K562 (cell line): ENCODE results near the gene PCYT1A. TPM values are rescaled to one million over a fixed set of nuclear protein-coding genes. Genes with fewer than 3 reads are reported as not detected.

ENCODE experiments used
- BHLHE40 ChIP-seq: IDR thresholded peaks from 2 replicates; pipeline ENCODE4 v1.6.1; 2011; ENCODE audit warnings: low read length, improper control_type of control experiment
- CBX5 ChIP-seq: IDR thresholded peaks from 2 replicates; pipeline ENCODE4 v1.6.1; 2014; ENCODE audit warnings: low read depth, borderline replicate concordance
- CREM ChIP-seq: IDR thresholded peaks from 2 replicates; pipeline ENCODE4 v1.6.1; 2014; ENCODE audit warnings: antibody characterized with exemption, low read depth
- CTBP1 ChIP-seq: fragments of 450-650 bp; IDR thresholded peaks from 2 replicates; pipeline ENCODE4 v1.6.1; 2016; ENCODE audit warnings: borderline replicate concordance
- GATA2 ChIP-seq: sonication (generic); formaldehyde crosslinking; IDR thresholded peaks from 2 replicates; pipeline ENCODE4 v1.4.0; 2020; ENCODE audit warnings: mild to moderate bottlenecking, missing genetic modification reagents
- HNRNPH1 ChIP-seq: fragments of 200-400 bp; formaldehyde crosslinking; optimal IDR thresholded peaks from 2 replicates; pipeline ENCODE3; 2017; ENCODE audit warnings: low read depth, mild to moderate bottlenecking, low read length, moderate library complexity
- HNRNPLL ChIP-seq: fragments of 200-400 bp; formaldehyde crosslinking; IDR thresholded peaks from 2 replicates; pipeline ENCODE4 v1.6.1; 2017; ENCODE audit warnings: low read length, low read depth, mild to moderate bottlenecking; ENCODE audit not compliant: poor library complexity, severe bottlenecking
- KDM4B ChIP-seq, 2 experiments: fragments of 450-650 bp in 1 of 2; sonication (generic) in 1 of 2; IDR thresholded peaks; 2 replicates each; pipeline ENCODE4 v1.6.1; 2016 to 2017; ENCODE audit warnings: borderline replicate concordance in 2 of 2, antibody characterized with exemption in 1 of 2, low read depth in 1 of 2, mild to moderate bottlenecking in 1 of 2
- MAFK ChIP-seq: IDR thresholded peaks from 2 replicates; pipeline ENCODE4 v1.6.1; 2011; ENCODE audit warnings: low read length, improper control_type of control experiment
- MCM3 ChIP-seq: fragments of 450-650 bp; IDR thresholded peaks from 2 replicates; pipeline ENCODE4 v1.6.1; 2016
- MEF2D ChIP-seq: conservative IDR thresholded peaks from 2 replicates; pipeline ENCODE4 v1.6.1; 2016; ENCODE audit warnings: low read depth, missing genetic modification characterization, missing compliant biosample characterization
- MTA1 ChIP-seq: fragments of 450-650 bp; IDR thresholded peaks from 2 replicates; pipeline ENCODE4 v1.6.1; 2017; ENCODE audit warnings: borderline replicate concordance
- NFIX ChIP-seq: fragments of 250-450 bp; sonication (Bioruptor Pico); IDR thresholded peaks from 2 replicates; pipeline ENCODE4 v1.4.0; 2020; ENCODE audit warnings: low read depth, mild to moderate bottlenecking, moderate library complexity
- NFYB ChIP-seq: IDR thresholded peaks from 2 replicates; pipeline ENCODE4 v1.6.1; 2011; ENCODE audit warnings: mild to moderate bottlenecking, moderate library complexity; ENCODE audit not compliant: insufficient read length; ENCODE audit errors: extremely low read depth
- NR2F6 ChIP-seq: fragments of 450-650 bp; formaldehyde crosslinking; IDR thresholded peaks from 2 replicates; pipeline ENCODE4 v1.4.0; 2020; ENCODE audit warnings: mild to moderate bottlenecking
- SMAD1 ChIP-seq: fragments of 150-350 bp; IDR thresholded peaks from 2 replicates; pipeline ENCODE4 v1.6.1; 2014; ENCODE audit warnings: low read length, low read depth; ENCODE audit not compliant: partially characterized antibody
- SOX6 ChIP-seq: fragments of 450-650 bp; IDR thresholded peaks from 2 replicates; pipeline ENCODE4 v1.6.1; 2014; ENCODE audit warnings: mild to moderate bottlenecking
- SRF ChIP-seq, 2 experiments: fragments of 250-450, 450-650 bp in 1 of 2; sonication (Bioruptor Pico) in 1 of 2; sonication (generic) in 1 of 2; formaldehyde crosslinking; IDR thresholded peaks; 2 replicates each; pipeline versions ENCODE4 v1.5.0 to v1.5.1; 2020 to 2022; ENCODE audit warnings: mild to moderate bottlenecking in 1 of 2, missing genetic modification reagents in 1 of 2
- THAP7 ChIP-seq: fragments of 250-450 bp; sonication (Bioruptor Pico); IDR thresholded peaks from 2 replicates; pipeline ENCODE4 v1.5.0; 2021
- XRCC3 ChIP-seq: fragments of 450-650 bp; IDR thresholded peaks from 2 replicates; pipeline ENCODE4 v1.6.1; 2017; ENCODE audit warnings: mild to moderate bottlenecking, moderate library complexity
- ZNF140 ChIP-seq: fragments of 250-450 bp; sonication (Bioruptor Pico); IDR thresholded peaks from 2 replicates; pipeline ENCODE4 v1.8.0; 2021; ENCODE audit warnings: moderate library complexity, mild to moderate bottlenecking, inconsistent platforms
- ZNF23 ChIP-seq: fragments of 250-450 bp; sonication (Bioruptor Pico); IDR thresholded peaks from 2 replicates; pipeline ENCODE4 v1.4.0; 2020; ENCODE audit warnings: mild to moderate bottlenecking
- ZNF324 ChIP-seq: fragments of 250-450 bp; sonication (Bioruptor Pico); IDR thresholded peaks from 2 replicates; pipeline ENCODE4 v1.4.0; 2020; ENCODE audit warnings: mild to moderate bottlenecking
- ZNF561 ChIP-seq: fragments of 450-650 bp; formaldehyde crosslinking; conservative IDR thresholded peaks from 2 replicates; pipeline ENCODE4 v1.4.0; 2020; ENCODE audit warnings: mild to moderate bottlenecking, moderate library complexity
- ZNF696 ChIP-seq: fragments of 250-450 bp; sonication (Bioruptor Pico); conservative IDR thresholded peaks from 2 replicates; pipeline ENCODE4 v1.4.0; 2020; ENCODE audit warnings: mild to moderate bottlenecking, moderate library complexity
- polyA plus RNA-seq, 8 experiments: library from polyadenylated mRNA; depleted of rRNA in 4 of 8; stranded (reverse) in 5 of 8; unstranded in 3 of 8; fragments of >200 nt; fragmentation: Nextera tagmentation in 2 of 8; fragmentation: Illumina TruSeq in 1 of 8; extraction: Ambion mirVana in 2 of 8; extraction: Trizol in 1 of 8; gene quantifications; 2 replicates each; pipeline versions ENCODE4 v1.2.1 to v1.2.3, GENCODE V29; 2011 to 2014; ENCODE audit warnings: inconsistent platforms in 1 of 8, missing spikeins in 1 of 8
- total RNA-seq, 7 experiments: library from RNA; depleted of rRNA in 6 of 7; stranded (reverse); fragments of >200 nt in 6 of 7; fragmentation: Illumina TruSeq in 2 of 7; extraction: Trizol in 2 of 7; gene quantifications; 2 replicates each; pipeline versions ENCODE4 v1.2.1 to v1.2.3, GENCODE V29; 2011 to 2021; ENCODE audit warnings: low replicate concordance in 1 of 7
- TF ChIP-seq, protein P1 (sequence below): fragments of 250-450 bp; sonication (Bioruptor Pico); IDR thresholded peaks from 2 replicates; pipeline ENCODE4 v1.4.0; 2020; ENCODE audit warnings: borderline replicate concordance
- TF ChIP-seq, protein P2 (sequence below): fragments of 250-450 bp; sonication (Bioruptor Pico); IDR thresholded peaks from 2 replicates; pipeline ENCODE4 v1.9.0; 2021; ENCODE audit warnings: mild to moderate bottlenecking, inconsistent platforms

Gene PCYT1A
- total and polyA plus RNA-seq, 9 of the 15 experiments (the other 6 are each of a cell fraction or from before 2014, with no cell fraction given), result 13.4 to 62.8 (median 49.4) TPM

DNA sequence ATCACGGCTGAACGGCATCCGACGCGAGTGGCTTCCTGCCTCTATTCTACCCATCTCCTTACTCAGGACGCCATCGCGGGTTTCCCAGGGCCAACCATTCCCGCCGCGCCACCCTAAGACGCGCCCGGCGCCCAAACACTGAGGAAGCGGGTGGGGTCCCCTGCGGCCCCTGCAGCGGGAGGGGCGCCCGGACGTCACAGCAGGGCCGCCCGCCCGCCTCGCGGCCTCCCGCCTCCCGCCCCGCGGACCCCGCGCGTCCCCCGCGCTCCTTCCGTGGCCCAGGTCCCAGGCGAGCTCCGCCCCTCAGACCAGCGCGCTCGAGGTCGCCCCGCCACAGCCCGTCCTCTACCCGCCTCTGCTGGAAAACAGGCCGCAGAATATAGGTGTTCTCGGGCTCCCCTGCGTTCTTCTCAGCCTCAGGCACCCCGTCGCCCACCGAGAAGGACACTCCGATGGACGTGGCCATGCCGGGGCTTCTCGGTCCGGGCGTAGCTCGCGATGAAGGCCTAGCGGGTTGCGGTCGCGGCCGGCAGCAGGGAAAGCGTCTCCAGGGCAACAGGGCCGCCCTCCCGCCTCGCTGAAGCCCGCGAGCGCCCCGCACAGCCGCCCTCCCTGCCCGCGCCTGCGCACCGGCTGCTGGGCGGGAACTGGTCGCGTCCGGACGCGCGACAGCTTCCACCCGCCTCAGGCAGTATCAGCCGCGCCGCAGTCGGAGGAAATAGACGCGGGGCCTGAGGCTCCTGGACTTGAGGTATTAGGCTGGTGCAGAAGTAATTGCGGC lies 30.4 kb upstream of the PCYT1A start, which contains the start of gene DYNLT2B (continued):
- TF ChIP-seq KDM4B (IDR thresholded peaks at IDR 0.05; ENCODE audit: borderline replicate concordance in 2 of 2, low read depth in 1 of 2), result no peak
- TF ChIP-seq MTA1, result peak; percentile 94
- TF ChIP-seq ZNF696 (CRISPR knock-in tag), result no peak
- peak; percentile 17; the same call in 1 of the 2 replicates for TF ChIP-seq SOX6
- TF ChIP-seq SRF (CRISPR knock-in tag; IDR thresholded peaks at IDR 0.05), result 0 out of 4 replicates have a peak, but pooled peaks of 1 of the 2 experiments have one; percentile 40
- TF ChIP-seq ZNF140 (CRISPR knock-in tag), result no peak
- TF ChIP-seq ZNF561 (CRISPR knock-in tag), result no peak
- TF ChIP-seq GATA2, result no peak
- TF ChIP-seq NFIX (CRISPR knock-in tag), result no peak
- TF ChIP-seq NFYB, result no peak
- TF ChIP-seq, protein P1, sequence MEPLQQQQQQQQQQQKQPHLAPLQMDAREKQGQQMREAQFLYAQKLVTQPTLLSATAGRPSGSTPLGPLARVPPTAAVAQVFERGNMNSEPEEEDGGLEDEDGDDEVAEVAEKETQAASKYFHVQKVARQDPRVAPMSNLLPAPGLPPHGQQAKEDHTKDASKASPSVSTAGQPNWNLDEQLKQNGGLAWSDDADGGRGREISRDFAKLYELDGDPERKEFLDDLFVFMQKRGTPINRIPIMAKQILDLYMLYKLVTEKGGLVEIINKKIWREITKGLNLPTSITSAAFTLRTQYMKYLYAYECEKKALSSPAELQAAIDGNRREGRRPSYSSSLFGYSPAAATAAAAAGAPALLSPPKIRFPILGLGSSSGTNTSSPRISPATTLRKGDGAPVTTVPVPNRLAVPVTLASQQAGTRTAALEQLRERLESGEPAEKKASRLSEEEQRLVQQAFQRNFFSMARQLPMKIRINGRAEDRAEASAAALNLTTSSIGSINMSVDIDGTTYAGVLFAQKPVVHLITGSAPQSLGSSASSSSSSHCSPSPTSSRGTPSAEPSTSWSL, result no peak
- TF ChIP-seq MAFK, result no peak
- TF ChIP-seq ZNF324 (CRISPR knock-in tag), result no peak
- no peak for TF ChIP-seq MCM3
- TF ChIP-seq, protein P2, sequence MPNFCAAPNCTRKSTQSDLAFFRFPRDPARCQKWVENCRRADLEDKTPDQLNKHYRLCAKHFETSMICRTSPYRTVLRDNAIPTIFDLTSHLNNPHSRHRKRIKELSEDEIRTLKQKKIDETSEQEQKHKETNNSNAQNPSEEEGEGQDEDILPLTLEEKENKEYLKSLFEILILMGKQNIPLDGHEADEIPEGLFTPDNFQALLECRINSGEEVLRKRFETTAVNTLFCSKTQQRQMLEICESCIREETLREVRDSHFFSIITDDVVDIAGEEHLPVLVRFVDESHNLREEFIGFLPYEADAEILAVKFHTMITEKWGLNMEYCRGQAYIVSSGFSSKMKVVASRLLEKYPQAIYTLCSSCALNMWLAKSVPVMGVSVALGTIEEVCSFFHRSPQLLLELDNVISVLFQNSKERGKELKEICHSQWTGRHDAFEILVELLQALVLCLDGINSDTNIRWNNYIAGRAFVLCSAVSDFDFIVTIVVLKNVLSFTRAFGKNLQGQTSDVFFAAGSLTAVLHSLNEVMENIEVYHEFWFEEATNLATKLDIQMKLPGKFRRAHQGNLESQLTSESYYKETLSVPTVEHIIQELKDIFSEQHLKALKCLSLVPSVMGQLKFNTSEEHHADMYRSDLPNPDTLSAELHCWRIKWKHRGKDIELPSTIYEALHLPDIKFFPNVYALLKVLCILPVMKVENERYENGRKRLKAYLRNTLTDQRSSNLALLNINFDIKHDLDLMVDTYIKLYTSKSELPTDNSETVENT, result peak; percentile 38; the same call in 1 of the 2 replicates
- TF ChIP-seq BHLHE40, result no peak
- peak; percentile 10; the same call in 1 of the 2 replicates for TF ChIP-seq ZNF23 (CRISPR knock-in tag)
- TF ChIP-seq CBX5, result no peak
- TF ChIP-seq SMAD1, result no peak
- no peak for TF ChIP-seq HNRNPH1
- TF ChIP-seq NR2F6 (CRISPR knock-in tag), result no peak
- peak; percentile 90; the same call in 1 of the 2 replicates for TF ChIP-seq CTBP1
- no peak for TF ChIP-seq XRCC3
- TF ChIP-seq HNRNPLL, result peak; percentile 77
- TF ChIP-seq MEF2D (tag), result no peak
- TF ChIP-seq THAP7 (CRISPR knock-in tag), result peak; percentile 67
- peak; percentile 97 for TF ChIP-seq CREM
